HL-60 (cell line): Measurements from ENCODE around the gene ANKFN1.

Experiments used
- DNase-seq, 2 experiments: peaks; one replicate each; pipeline ENCODE4 v3.0.0-alpha.2; 2010 to 2020; ENCODE audit warnings: low read depth in 1 of 2, low spot score in 1 of 2
- H3K27ac ChIP-seq: fragments of 250-450 bp; sonication (Bioruptor Pico); replicated peaks from 2 replicates; pipeline ENCODE4 v1.5.1; 2020; ENCODE audit warnings: mild to moderate bottlenecking, moderate library complexity
- H3K27me3 ChIP-seq: fragments of 250-450 bp; sonication (Bioruptor Pico); 2 replicates; pipeline ENCODE4 v1.5.1; 2021; ENCODE audit warnings: mild to moderate bottlenecking, moderate library complexity; ENCODE audit not compliant: insufficient read depth, poor library complexity, severe bottlenecking
- H3K4me3 ChIP-seq: replicated peaks from 2 replicates; pipeline ENCODE4 v1.5.1; 2011; ENCODE audit warnings: mild to moderate bottlenecking, control low read depth, low read length; ENCODE audit not compliant: insufficient read depth
- CTCF ChIP-seq: IDR thresholded peaks from one replicate; pipeline ENCODE4 v1.5.1; 2011; ENCODE audit warnings: low read length, control low read depth, inconsistent platforms; ENCODE audit not compliant: insufficient read depth
- GABPA ChIP-seq: IDR thresholded peaks from 2 replicates; pipeline ENCODE4 v1.6.1; 2012; ENCODE audit warnings: low read depth
- POLR2AphosphoS5 ChIP-seq: IDR thresholded peaks from 2 replicates; pipeline ENCODE4 v1.6.1; 2012; ENCODE audit warnings: low read depth
- REST ChIP-seq: IDR thresholded peaks from 2 replicates; pipeline ENCODE4 v1.6.1; 2012; ENCODE audit warnings: low read depth; ENCODE audit not compliant: insufficient replicate concordance
- SPI1 ChIP-seq: IDR thresholded peaks from 2 replicates; pipeline ENCODE4 v1.6.1; 2012; ENCODE audit warnings: low read depth, mild to moderate bottlenecking, borderline replicate concordance

ANKFN1 gene

GRCh38 chr17:56247816-56248215 is 94.5 kb downstream of the ANKFN1 start:
- no peaks in the 10 kb centered on the region for H3K27me3 ChIP-seq
- no peak for DNase-seq
- no peak for TF ChIP-seq POLR2AphosphoS5
- no peak for TF ChIP-seq GABPA
- TF ChIP-seq REST: no peak
- TF ChIP-seq CTCF: no peak
- TF ChIP-seq SPI1: no peak
- H3K27ac ChIP-seq: no peak overlapping the region
- H3K4me3 ChIP-seq: no peak overlapping the region

- DNase-seq: no peak
- no peaks in the 10 kb centered on the region for H3K27me3 ChIP-seq
- no peak overlapping the region for H3K27ac ChIP-seq
- H3K4me3 ChIP-seq: no peak overlapping the region
- no peak for TF ChIP-seq GABPA
- no peak for TF ChIP-seq POLR2AphosphoS5
- no peak for TF ChIP-seq SPI1
- no peak for TF ChIP-seq CTCF
- TF ChIP-seq REST: no peak
Observed at GRCh38 chr17:56257075-56257474, 103.8 kb downstream of the ANKFN1 start.

GRCh38 chr17:56260376-56261002 is 107.2 kb downstream of the ANKFN1 start:
- no peak for DNase-seq
- Histone ChIP-seq H3K4me3 (no peak overlapping the region), H3K27ac (no peak overlapping the region), H3K27me3 (no peaks in the 10 kb centered on the region)
- TF ChIP-seq GABPA (no peak), POLR2AphosphoS5 (no peak), CTCF (no peak), REST (no peak), SPI1 (no peak)
